Measurements from ENCODE around the gene CLASRP. TPM values are rescaled to one million over a fixed set of nuclear protein-coding genes. Genes with fewer than 3 reads are reported as not detected.

CLASRP gene
- polyA plus RNA-seq, 1 donor from 2014 or later, result 30.1 TPM

GRCh38 chr19:45070214-45070613 lies 31.4 kb downstream of the CLASRP start:
- TF ChIP-seq EP300 (conservative IDR thresholded peaks at IDR 0.05; ENCODE audit: poor library complexity, severe bottlenecking) (no peak), POLR2AphosphoS5 (IDR thresholded peaks at IDR 0.05) (no peak), RAD21 (conservative IDR thresholded peaks at IDR 0.05) (no peak), TAF1 (IDR thresholded peaks at IDR 0.05; ENCODE audit: low read depth) (no peak)
- TF ChIP-seq, protein P1, sequence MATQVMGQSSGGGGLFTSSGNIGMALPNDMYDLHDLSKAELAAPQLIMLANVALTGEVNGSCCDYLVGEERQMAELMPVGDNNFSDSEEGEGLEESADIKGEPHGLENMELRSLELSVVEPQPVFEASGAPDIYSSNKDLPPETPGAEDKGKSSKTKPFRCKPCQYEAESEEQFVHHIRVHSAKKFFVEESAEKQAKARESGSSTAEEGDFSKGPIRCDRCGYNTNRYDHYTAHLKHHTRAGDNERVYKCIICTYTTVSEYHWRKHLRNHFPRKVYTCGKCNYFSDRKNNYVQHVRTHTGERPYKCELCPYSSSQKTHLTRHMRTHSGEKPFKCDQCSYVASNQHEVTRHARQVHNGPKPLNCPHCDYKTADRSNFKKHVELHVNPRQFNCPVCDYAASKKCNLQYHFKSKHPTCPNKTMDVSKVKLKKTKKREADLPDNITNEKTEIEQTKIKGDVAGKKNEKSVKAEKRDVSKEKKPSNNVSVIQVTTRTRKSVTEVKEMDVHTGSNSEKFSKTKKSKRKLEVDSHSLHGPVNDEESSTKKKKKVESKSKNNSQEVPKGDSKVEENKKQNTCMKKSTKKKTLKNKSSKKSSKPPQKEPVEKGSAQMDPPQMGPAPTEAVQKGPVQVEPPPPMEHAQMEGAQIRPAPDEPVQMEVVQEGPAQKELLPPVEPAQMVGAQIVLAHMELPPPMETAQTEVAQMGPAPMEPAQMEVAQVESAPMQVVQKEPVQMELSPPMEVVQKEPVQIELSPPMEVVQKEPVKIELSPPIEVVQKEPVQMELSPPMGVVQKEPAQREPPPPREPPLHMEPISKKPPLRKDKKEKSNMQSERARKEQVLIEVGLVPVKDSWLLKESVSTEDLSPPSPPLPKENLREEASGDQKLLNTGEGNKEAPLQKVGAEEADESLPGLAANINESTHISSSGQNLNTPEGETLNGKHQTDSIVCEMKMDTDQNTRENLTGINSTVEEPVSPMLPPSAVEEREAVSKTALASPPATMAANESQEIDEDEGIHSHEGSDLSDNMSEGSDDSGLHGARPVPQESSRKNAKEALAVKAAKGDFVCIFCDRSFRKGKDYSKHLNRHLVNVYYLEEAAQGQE (IDR thresholded peaks at IDR 0.05; ENCODE audit: borderline replicate concordance), result no peak
- no peak overlapping the region for H3K27ac ChIP-seq (ENCODE audit: low read length)
- no peaks in the 10 kb centered on the region for H3K9me2 ChIP-seq (ENCODE audit: insufficient read depth, low read length)
- H3K79me2 ChIP-seq (replicated peaks; ENCODE audit: insufficient read depth, low read length), result no peaks in the 10 kb centered on the region
- no peak overlapping the region for H2AFZ ChIP-seq (ENCODE audit: low read depth, low read length)
- H3F3A ChIP-seq (ENCODE audit: insufficient read depth, low read length, poor library complexity, severe bottlenecking), result no peaks in the 10 kb centered on the region
- H3K9ac ChIP-seq (ENCODE audit: low read length), result no peak overlapping the region
- H3K4me2 ChIP-seq (ENCODE audit: low read length), result no peak overlapping the region
- no peak overlapping the region for H3K4me3 ChIP-seq (ENCODE audit: low read length)
- H3K36me3 ChIP-seq (ENCODE audit: insufficient read depth, low read length), result no peaks in the 10 kb centered on the region
- no peaks in the 10 kb centered on the region for H3K9me3 ChIP-seq (ENCODE audit: low read length)
- H4K20me1 ChIP-seq (ENCODE audit: insufficient read depth), result no peaks in the 10 kb centered on the region
- H3K27me3 ChIP-seq (ENCODE audit: insufficient read depth, low read depth, low read length), result peaks cover 7% of the 10 kb centered on the region

DNA sequence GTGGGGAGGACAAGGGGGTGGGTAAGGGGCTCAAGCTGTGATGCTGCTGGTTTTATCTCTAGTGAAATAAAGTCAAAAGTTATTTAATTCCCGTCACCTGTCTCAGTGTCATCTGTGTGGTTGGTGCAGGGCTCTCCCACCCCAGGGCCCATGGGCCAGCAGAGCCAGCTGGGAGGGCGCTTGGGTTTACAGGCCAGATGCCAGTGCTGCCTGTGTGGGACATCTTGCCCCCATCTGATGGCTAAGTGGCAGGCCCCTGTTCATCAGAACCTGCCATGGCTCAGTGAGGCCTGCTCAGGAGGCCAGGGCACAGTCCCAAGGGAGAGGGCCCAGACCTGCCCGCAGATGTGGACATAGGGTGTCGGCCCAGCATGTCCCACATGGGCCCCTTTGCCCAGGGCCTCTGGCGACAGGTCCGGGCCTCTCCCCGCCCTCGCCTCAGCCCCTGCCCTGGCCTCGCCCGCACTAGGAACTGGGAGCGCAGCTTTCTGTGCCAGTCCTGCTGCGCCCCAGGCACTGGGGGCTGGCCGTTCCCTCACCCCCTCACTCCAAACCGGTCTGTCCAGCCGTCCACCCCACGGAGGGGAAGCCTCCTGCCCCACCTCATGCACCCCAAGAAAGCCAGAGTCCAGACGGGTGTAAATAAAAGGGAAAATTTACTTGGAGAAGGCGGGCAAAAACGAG lies 32.2 kb downstream of the CLASRP start:
- peaks cover 14% of the 10 kb centered on the region for H3K27me3 ChIP-seq (ENCODE audit: insufficient read depth, low read depth, low read length)
- H4K20me1 ChIP-seq (ENCODE audit: insufficient read depth), result no peaks in the 10 kb centered on the region
- no peak overlapping the region for H3K4me3 ChIP-seq (ENCODE audit: low read length)
- no peaks in the 10 kb centered on the region for H3K79me2 ChIP-seq (replicated peaks; ENCODE audit: insufficient read depth, low read length)
- H2AFZ ChIP-seq (ENCODE audit: low read depth, low read length), result no peak overlapping the region
- H3K36me3 ChIP-seq (ENCODE audit: insufficient read depth, low read length), result no peaks in the 10 kb centered on the region
- H3K27ac ChIP-seq (ENCODE audit: low read length), result no peak overlapping the region
- TF ChIP-seq POLR2AphosphoS5 (IDR thresholded peaks at IDR 0.05) (no peak), CTCF (IDR thresholded peaks at IDR 0.05; ENCODE audit: poor library complexity, severe bottlenecking) (no peak), EZH2 (IDR thresholded peaks at IDR 0.05; ENCODE audit: borderline replicate concordance, insufficient read depth, low read length, poor library complexity, severe bottlenecking) (no peak), MXI1 (conservative IDR thresholded peaks at IDR 0.05; ENCODE audit: poor library complexity, severe bottlenecking) (no peak), SMC3 (conservative IDR thresholded peaks at IDR 0.05; ENCODE audit: poor library complexity) (no peak), TAF1 (IDR thresholded peaks at IDR 0.05; ENCODE audit: low read depth) (no peak), EP300 (conservative IDR thresholded peaks at IDR 0.05; ENCODE audit: poor library complexity, severe bottlenecking) (no peak), RAD21 (conservative IDR thresholded peaks at IDR 0.05) (no peak)
- TF ChIP-seq, protein P1 (IDR thresholded peaks at IDR 0.05; ENCODE audit: borderline replicate concordance), result no peak
- H3K4me2 ChIP-seq (ENCODE audit: low read length), result no peak overlapping the region
- H3K9ac ChIP-seq (ENCODE audit: low read length), result no peak overlapping the region
- no peaks in the 10 kb centered on the region for H3K9me2 ChIP-seq (ENCODE audit: insufficient read depth, low read length)
- no peaks in the 10 kb centered on the region for H3F3A ChIP-seq (ENCODE audit: insufficient read depth, low read length, poor library complexity, severe bottlenecking)
- no peaks in the 10 kb centered on the region for H3K9me3 ChIP-seq (ENCODE audit: low read length)
